Keratinocyte (primary cell): ENCODE results near the gene COX4I1. TPM values are rescaled to one million over a fixed set of nuclear protein-coding genes. Genes with fewer than 3 reads are reported as not detected.

Experiments used
- DNase-seq: peaks from one replicate; pipeline ENCODE4 v3.0.0-alpha.2; 2011; ENCODE audit warnings: low read depth, missing footprints, low spot score
- FAIRE-seq: peaks from 2 replicates; lab custom pipeline; 2011; peaks lifted over from hg19 to GRCh38; lab: Jason Lieb, UNC
- H2AFZ ChIP-seq: 2 replicates; pipeline ENCODE4 v1.6.0; 2012; ENCODE audit warnings: low read length, control low read depth, inconsistent platforms; ENCODE audit not compliant: control insufficient read depth
- H3K27ac ChIP-seq: 2 replicates; pipeline ENCODE4 v1.5.1; 2011; ENCODE audit warnings: low read length; ENCODE audit not compliant: control insufficient read depth, insufficient read depth
- H3K27me3 ChIP-seq: 3 replicates; pipeline ENCODE4 v1.6.0; 2011; ENCODE audit warnings: low read length; ENCODE audit not compliant: control insufficient read depth, insufficient read depth; ENCODE audit errors: extremely low read depth
- H3K36me3 ChIP-seq, 2 experiments: 2 replicates in 1 of 2; 3 replicates in 1 of 2; pipeline ENCODE4 v1.5.1; 2011; ENCODE audit warnings: low read length in 2 of 2, mild to moderate bottlenecking in 1 of 2; ENCODE audit not compliant: control insufficient read depth in 2 of 2, insufficient read depth in 2 of 2; ENCODE audit errors: extremely low read depth in 1 of 2
- H3K4me1 ChIP-seq: 3 replicates; pipeline ENCODE4 v1.5.1; 2011; ENCODE audit warnings: low read length; ENCODE audit not compliant: control insufficient read depth, insufficient read depth; ENCODE audit errors: extremely low read depth
- H3K4me2 ChIP-seq: 3 replicates; pipeline ENCODE4 v1.6.0; 2011; ENCODE audit warnings: low read depth, low read length; ENCODE audit not compliant: control insufficient read depth, insufficient read depth; ENCODE audit errors: extremely low read depth
- H3K4me3 ChIP-seq, 3 experiments: fragments of 200-600 bp in 1 of 3; sonication (generic) in 1 of 3; 2 replicates in 2 of 3; 3 replicates in 1 of 3; pipeline ENCODE4 v1.5.1; 2011 to 2016; ENCODE audit warnings: low read length in 3 of 3, mild to moderate bottlenecking in 3 of 3, control low read depth in 2 of 3, inconsistent platforms in 1 of 3, low read depth in 1 of 3, mixed read lengths in 1 of 3, mixed run types in 1 of 3, moderate library complexity in 1 of 3; ENCODE audit not compliant: control insufficient read depth in 2 of 3, insufficient read depth in 2 of 3; ENCODE audit errors: extremely low read depth in 1 of 3
- H3K79me2 ChIP-seq: 2 replicates; pipeline ENCODE4 v1.6.0; 2012; ENCODE audit warnings: low read length; ENCODE audit not compliant: control insufficient read depth, insufficient read depth
- H3K9ac ChIP-seq: 3 replicates; pipeline ENCODE4 v1.6.0; 2011; ENCODE audit warnings: low read length; ENCODE audit not compliant: control insufficient read depth, insufficient read depth; ENCODE audit errors: extremely low read depth
- H3K9me1 ChIP-seq: 3 replicates; pipeline ENCODE4 v1.6.0; 2011; ENCODE audit warnings: low read length; ENCODE audit not compliant: control insufficient read depth, insufficient read depth; ENCODE audit errors: extremely low read depth
- H3K9me3 ChIP-seq: 2 replicates; pipeline ENCODE4 v1.5.1; 2012; ENCODE audit warnings: low read depth, low read length; ENCODE audit not compliant: control insufficient read depth
- H4K20me1 ChIP-seq: 3 replicates; pipeline ENCODE4 v1.6.0; 2011; ENCODE audit warnings: low read length; ENCODE audit not compliant: control insufficient read depth, insufficient read depth; ENCODE audit errors: extremely low read depth
- EZH2 ChIP-seq: IDR thresholded peaks from one replicate; pipeline ENCODE4 v1.6.1; 2012; ENCODE audit warnings: inconsistent platforms, mild to moderate bottlenecking, low read length, moderate library complexity
- dilution Hi-C: fragments of 300-500 bp; cut with MboI; formaldehyde crosslinking; loops from one replicate; pipeline ENCODE4 v1.7.0; 2020; ENCODE audit warnings: low sequenced_read_pairs; ENCODE audit not compliant: extremely low pct_ligation_motif_present
- polyA plus RNA-seq, 5 experiments: library from polyadenylated mRNA; depleted of rRNA in 3 of 5; stranded (reverse) in 3 of 5; stranded (forward) in 1 of 5; unstranded in 1 of 5; fragments of >200 nt; gene quantifications; 1 replicate in 1 of 5; 2 replicates in 3 of 5; 3 replicates in 1 of 5; pipeline versions ENCODE4 v1.2.1 to v1.2.3, GENCODE V29; 2011 to 2012; ENCODE audit warnings: missing spikeins in 2 of 5, low read depth in 1 of 5, low replicate concordance in 1 of 5
- TF ChIP-seq, protein P1 (sequence below), 3 experiments: IDR thresholded peaks in 1 of 3; conservative IDR thresholded peaks in 1 of 3; optimal IDR thresholded peaks in 1 of 3; 2 replicates in 2 of 3; 3 replicates in 1 of 3; pipeline versions ENCODE3 to v1.5.1; 2011; ENCODE audit warnings: low read length in 3 of 3, mild to moderate bottlenecking in 3 of 3, moderate library complexity in 2 of 3, control low read depth in 1 of 3, inconsistent platforms in 1 of 3; ENCODE audit not compliant: insufficient read depth in 2 of 3; ENCODE audit errors: extremely low read depth in 1 of 3

Gene COX4I1
- polyA plus RNA-seq, 1 donor (not counting 4 experiments of a cell fraction or from before 2014, with no cell fraction given), result 809 TPM

GRCh38 chr16:85789773-85790172 is 9.7 kb upstream of the COX4I1 start:
- FAIRE-seq, result no peak
- Histone ChIP-seq H3K79me2 (peaks cover 91% of the 10 kb centered on the region), H4K20me1 (peaks cover 8% of the 10 kb centered on the region)

GRCh38 chr16:85793662-85794298 is 5.7 kb upstream of the COX4I1 start:
- Histone ChIP-seq H3K27me3 (no peaks in the 10 kb centered on the region), H3K9me3 (no peaks in the 10 kb centered on the region), H3K9ac (no peak overlapping the region), H3K27ac (no peak overlapping the region), H3K4me3 (no peak overlapping the region), H3K4me1 (peaks cover 6% of the 10 kb centered on the region), H3K79me2 (peaks cover 95% of the 10 kb centered on the region), H3K9me1 (no peaks in the 10 kb centered on the region), H4K20me1 (peaks cover 10% of the 10 kb centered on the region), H3K4me2 (no peak overlapping the region), H2AFZ (no peak overlapping the region), H3K36me3 (peaks cover 25 to 31% of the 10 kb centered on the region in 2 experiments)
- TF ChIP-seq, protein P1, sequence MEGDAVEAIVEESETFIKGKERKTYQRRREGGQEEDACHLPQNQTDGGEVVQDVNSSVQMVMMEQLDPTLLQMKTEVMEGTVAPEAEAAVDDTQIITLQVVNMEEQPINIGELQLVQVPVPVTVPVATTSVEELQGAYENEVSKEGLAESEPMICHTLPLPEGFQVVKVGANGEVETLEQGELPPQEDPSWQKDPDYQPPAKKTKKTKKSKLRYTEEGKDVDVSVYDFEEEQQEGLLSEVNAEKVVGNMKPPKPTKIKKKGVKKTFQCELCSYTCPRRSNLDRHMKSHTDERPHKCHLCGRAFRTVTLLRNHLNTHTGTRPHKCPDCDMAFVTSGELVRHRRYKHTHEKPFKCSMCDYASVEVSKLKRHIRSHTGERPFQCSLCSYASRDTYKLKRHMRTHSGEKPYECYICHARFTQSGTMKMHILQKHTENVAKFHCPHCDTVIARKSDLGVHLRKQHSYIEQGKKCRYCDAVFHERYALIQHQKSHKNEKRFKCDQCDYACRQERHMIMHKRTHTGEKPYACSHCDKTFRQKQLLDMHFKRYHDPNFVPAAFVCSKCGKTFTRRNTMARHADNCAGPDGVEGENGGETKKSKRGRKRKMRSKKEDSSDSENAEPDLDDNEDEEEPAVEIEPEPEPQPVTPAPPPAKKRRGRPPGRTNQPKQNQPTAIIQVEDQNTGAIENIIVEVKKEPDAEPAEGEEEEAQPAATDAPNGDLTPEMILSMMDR (optimal IDR thresholded peaks at IDR 0.05 in 1 of 3, IDR thresholded peaks at IDR 0.05 in 1 of 3, conservative IDR thresholded peaks at IDR 0.05 in 1 of 3; ENCODE audit: extremely low read depth in 1 of 3, insufficient read depth in 2 of 3, low read length in 3 of 3), result no peak
- TF ChIP-seq EZH2, result no peak
- dilution Hi-C loops, result no loop called here
- no peak for DNase-seq
- FAIRE-seq, result no peak

More at GRCh38 chr16:85789773-85790172, 9.7 kb upstream of the COX4I1 start:
- H3K27ac ChIP-seq, result no peak overlapping the region
- H3K4me3 ChIP-seq, result no peak overlapping the region
- H2AFZ ChIP-seq, result no peak overlapping the region
- H3K4me2 ChIP-seq, result no peak overlapping the region
- dilution Hi-C loops, result no loop called here
- H3K9me1 ChIP-seq, result peaks cover 7% of the 10 kb centered on the region
- no peak for DNase-seq
- H3K36me3 ChIP-seq, result peaks cover 43 to 46% of the 10 kb centered on the region in 2 experiments
- TF ChIP-seq, protein P1 (optimal IDR thresholded peaks at IDR 0.05 in 1 of 3, IDR thresholded peaks at IDR 0.05 in 1 of 3, conservative IDR thresholded peaks at IDR 0.05 in 1 of 3; ENCODE audit: extremely low read depth in 1 of 3, insufficient read depth in 2 of 3, low read length in 3 of 3), result no peak
- TF ChIP-seq EZH2, result no peak
- H3K9ac ChIP-seq, result no peak overlapping the region
- no peaks in the 10 kb centered on the region for H3K4me1 ChIP-seq
- H3K9me3 ChIP-seq, result no peaks in the 10 kb centered on the region
- H3K27me3 ChIP-seq, result no peaks in the 10 kb centered on the region
